Mammary epithelial cell (primary cell): ENCODE measurements around the gene CPXM1.

Experiments
- EZH2 ChIP-seq: IDR thresholded peaks from 2 replicates; pipeline ENCODE4 v1.6.1; 2012; ENCODE audit warnings: low read length, inconsistent platforms, borderline replicate concordance
- TF ChIP-seq, protein P1 (sequence below), 2 donors: IDR thresholded peaks in 1 of 2; conservative IDR thresholded peaks in 1 of 2; 2 replicates each; pipeline ENCODE4 v1.5.1; 2011 to 2012; ENCODE audit warnings: inconsistent platforms in 2 of 2, low read length in 2 of 2, mild to moderate bottlenecking in 2 of 2, control low read depth in 1 of 2, low read depth in 1 of 2; ENCODE audit not compliant: insufficient read depth in 1 of 2; ENCODE audit errors: extremely low read depth in 1 of 2

- TF ChIP-seq, protein P1, sequence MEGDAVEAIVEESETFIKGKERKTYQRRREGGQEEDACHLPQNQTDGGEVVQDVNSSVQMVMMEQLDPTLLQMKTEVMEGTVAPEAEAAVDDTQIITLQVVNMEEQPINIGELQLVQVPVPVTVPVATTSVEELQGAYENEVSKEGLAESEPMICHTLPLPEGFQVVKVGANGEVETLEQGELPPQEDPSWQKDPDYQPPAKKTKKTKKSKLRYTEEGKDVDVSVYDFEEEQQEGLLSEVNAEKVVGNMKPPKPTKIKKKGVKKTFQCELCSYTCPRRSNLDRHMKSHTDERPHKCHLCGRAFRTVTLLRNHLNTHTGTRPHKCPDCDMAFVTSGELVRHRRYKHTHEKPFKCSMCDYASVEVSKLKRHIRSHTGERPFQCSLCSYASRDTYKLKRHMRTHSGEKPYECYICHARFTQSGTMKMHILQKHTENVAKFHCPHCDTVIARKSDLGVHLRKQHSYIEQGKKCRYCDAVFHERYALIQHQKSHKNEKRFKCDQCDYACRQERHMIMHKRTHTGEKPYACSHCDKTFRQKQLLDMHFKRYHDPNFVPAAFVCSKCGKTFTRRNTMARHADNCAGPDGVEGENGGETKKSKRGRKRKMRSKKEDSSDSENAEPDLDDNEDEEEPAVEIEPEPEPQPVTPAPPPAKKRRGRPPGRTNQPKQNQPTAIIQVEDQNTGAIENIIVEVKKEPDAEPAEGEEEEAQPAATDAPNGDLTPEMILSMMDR (conservative IDR thresholded peaks at IDR 0.05 in 1 of 2, IDR thresholded peaks at IDR 0.05 in 1 of 2; ENCODE audit: extremely low read depth in 1 of 2, insufficient read depth in 1 of 2, low read depth in 1 of 2, low read length in 2 of 2), result no peak
- no peak for TF ChIP-seq EZH2
Observed at GRCh38 chr20:2745936-2746635, 54.3 kb downstream of the CPXM1 start.
